ENCODE results near the gene HELZ2. TPM values are rescaled to one million over a fixed set of nuclear protein-coding genes. Genes with fewer than 3 reads are reported as not detected.
"Not testable (repeated sequence)": the region's sequence is repeated elsewhere in the genome, so short reads cannot be mapped to it uniquely, and the experiment has no call there.

HELZ2 gene
- polyA plus RNA-seq, 4 donors: 10.8 to 17.0 (median 13.8) TPM

DNA sequence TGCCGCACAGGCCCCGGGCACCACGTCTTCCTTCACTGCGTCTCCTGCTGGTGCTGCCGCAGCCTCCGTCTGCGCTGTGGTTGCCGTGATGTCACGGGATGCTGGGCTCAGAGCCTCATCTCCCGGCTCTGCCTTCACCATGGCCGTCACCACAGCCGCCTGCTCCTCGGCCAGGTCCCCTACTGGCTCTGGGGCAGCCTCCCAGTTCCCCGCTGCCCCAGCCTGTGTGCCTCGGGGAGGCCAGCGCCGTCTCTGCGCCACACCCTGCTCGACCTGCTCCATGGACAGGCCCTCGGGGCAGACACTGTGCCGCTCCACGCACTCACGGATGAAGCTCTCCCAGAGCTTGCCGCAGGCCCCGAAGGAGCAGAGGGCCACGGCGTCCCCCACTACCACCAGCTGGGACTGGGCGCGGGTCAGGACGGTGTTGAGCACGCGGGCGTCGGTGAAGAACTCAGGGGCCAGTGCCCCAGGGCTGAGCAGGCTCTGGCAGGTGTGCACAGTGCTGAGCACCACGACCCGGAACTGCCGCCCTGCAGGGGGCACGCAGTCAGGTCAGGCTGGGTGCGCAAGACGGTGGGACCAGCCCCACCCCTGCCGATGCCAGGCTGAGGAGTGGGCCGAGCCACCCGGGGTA is 8.2 kb downstream of the HELZ2 start:
- DNase-seq (ENCODE audit: low read depth in 4 of 4, low spot score in 2 of 4): no peak

DNA sequence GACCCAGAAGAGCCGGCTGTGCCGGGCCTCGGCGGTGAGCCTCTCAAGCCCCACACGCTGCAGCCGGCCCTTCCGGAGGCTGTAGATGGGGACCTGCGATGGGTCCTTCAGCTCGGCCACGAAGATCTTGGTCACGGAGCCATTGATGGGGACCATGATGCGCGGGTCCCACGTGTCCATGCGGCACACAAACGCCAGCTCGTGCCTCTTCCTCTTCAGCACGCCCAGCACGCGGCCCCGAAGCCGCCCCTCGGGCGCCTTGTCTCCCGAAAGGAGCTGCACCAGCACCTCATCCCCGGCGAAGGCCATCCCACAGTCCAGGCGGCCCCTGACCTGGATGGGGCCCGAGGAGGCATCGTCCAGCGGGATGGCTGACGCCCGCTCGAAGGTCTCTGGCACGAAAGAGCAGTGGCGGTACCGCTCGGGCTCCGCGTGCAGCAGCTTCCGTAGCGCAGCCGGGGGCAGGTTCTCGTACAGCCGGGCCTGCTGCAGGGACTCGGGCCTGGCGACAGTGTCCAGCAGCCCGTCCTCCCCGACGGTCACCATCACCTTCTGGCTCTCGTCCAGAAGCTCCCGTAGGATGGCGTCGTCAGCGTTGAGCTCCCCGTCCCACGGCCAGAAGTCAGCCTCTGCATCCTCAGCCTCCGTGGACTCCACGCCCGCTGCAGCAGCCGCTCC is 8.9 kb downstream of the HELZ2 start:
- DNase-seq (ENCODE audit: low read depth in 4 of 4, low spot score in 2 of 4): no peak

DNA sequence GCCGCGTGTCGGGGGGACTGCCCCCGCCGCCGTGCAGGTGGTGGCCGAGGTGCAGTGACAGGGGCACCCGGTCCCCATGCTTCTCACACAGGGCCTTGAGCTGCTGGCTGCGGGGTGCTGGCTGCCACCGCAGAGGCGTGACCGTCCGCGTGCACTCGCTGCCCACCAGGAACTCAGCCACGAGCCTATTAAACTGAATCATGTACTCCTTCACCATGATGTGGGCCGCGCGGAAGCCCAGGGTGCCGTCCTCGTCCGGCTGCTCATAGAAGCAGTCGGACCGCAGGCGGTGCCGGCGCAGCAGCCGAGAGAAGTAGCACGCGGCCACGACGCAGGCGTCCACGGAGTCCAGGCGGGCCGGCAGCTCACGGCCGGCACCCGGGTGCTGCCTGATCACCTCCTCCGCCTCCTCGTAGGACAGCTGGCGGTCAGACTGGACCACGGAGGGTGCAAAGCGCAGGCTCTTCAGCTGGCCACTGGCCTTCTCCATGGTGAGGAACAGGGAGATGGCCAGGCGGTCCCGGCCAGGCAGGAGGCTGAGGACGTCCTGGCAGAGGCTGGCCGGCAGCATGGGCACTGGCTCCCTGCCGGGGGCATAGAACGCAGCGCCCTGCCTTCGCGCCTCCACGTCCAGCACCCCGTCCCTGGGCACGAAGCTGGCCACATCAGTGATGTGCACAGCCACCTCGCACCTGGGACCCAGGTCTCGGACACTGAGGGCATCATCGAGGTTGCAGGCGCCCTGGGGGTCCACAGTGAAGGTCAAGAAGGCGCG is 9.8 kb downstream of the HELZ2 start:
- no peak for DNase-seq (ENCODE audit: low read depth in 4 of 4, low spot score in 2 of 4)

DNA sequence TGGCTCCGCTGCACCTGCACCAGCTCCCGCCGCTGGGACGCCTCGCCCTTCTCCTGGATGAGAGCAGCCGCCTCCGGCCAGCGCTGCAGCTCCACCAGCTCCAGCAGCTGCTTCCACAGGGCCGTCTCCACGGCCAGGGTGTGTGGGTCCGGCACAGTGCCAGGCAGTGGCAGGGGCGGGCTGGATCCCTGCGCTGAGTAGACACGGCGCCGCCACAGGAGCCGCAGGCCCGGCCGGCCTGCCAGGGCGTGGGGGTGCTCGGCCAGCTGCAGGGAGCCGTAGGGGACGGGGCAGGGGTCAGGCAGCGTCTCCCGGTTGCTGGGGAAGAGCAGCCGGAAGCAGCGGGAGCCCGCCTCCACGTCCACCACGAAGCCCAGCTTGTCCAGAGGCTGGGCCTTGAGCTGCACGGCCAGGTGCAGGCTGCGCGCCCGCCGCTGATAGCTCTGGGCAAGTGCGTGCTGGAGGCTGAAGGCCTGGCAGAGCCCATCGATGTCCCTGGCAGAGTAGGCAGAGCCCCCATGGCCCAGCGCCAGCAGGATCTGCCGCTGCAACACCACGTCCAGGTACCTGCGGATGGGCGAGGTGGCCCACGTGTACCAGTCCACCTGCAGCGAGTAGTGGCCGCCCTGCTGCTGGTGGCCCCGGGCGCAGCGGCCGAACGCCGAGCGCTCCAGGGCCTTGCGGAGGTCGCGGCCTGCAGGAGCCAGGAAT is 10.7 kb downstream of the HELZ2 start:
- no peak for DNase-seq (ENCODE audit: low read depth in 4 of 4, low spot score in 2 of 4)

DNA sequence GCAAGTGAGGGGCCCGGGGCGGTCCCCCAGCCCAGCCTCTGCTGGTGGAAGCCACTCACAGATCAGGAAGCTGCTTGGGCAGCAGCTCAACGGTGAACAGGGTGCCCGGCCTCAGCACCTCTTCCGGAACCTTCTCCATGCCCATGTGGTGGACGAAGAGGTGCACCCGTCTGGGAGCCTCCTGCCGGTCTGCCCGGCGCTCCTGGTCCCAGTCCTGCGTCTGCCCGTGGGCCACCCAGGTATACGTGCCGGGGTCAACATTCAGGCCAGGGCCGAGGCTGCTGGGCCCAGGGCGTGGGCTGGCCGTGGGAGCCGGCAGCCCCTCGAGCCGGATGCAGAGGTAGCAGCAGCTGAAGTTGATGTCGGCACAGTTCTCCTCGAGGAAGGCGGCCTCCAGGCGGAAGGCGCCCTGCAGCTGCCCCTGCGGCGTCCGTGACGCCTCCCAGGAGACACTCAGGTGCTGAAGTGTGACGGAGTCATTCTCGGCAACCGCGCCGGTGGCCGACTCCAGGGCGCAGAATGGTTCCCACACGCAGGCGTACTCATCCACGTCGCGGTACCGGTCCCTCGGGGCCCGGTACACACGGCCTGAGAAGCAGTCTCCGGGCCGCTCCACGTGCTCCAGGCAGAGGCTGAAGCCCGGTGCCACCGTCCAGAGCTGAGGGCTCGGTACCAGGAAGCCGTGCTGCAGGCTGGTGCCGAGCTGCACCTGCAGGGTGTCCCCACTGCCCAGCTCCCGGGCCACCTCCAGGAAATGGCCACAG is 11.4 kb downstream of the HELZ2 start:
- DNase-seq (ENCODE audit: low read depth in 4 of 4, low spot score in 2 of 4): no peak

DNA sequence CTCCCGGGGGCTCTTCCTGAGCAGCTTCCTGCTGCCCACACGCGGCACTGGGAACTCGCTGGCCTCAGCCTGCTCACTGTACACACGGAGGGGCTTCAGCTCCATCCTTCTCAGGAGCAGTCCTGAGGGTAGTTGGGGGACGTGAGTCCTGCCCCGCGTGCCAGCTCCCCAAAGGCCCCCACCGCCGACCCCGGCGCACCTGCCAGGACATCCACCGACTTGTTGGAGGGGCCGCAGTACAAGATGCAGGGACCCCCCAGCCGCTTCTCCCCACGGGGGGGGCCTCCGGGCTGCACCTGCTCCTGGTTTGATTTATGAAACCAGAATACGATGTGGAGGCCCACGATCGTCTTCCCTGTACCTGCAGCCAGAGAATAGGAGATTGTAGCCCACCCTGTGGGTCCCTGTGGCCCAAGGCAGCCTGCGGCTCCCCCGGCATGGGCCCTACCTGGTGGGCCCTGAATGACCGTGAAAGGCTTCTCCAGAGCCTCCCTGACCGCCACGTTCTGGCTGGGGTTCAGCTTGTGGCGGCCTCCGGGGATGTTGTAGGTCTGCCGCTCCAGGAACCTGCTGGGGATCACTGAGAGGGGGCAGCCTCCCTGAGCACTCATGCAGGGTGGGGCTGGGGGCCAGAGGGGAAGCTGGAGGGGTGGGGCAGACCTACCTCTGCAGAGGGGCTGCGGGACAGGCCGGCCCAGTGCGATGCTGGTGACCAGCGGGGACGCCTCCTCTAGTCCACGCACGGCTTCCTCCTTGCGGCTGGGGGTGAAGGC is 12.2 kb downstream of the HELZ2 start:
- DNase-seq (ENCODE audit: low read depth in 4 of 4, low spot score in 2 of 4): no peak

DNA sequence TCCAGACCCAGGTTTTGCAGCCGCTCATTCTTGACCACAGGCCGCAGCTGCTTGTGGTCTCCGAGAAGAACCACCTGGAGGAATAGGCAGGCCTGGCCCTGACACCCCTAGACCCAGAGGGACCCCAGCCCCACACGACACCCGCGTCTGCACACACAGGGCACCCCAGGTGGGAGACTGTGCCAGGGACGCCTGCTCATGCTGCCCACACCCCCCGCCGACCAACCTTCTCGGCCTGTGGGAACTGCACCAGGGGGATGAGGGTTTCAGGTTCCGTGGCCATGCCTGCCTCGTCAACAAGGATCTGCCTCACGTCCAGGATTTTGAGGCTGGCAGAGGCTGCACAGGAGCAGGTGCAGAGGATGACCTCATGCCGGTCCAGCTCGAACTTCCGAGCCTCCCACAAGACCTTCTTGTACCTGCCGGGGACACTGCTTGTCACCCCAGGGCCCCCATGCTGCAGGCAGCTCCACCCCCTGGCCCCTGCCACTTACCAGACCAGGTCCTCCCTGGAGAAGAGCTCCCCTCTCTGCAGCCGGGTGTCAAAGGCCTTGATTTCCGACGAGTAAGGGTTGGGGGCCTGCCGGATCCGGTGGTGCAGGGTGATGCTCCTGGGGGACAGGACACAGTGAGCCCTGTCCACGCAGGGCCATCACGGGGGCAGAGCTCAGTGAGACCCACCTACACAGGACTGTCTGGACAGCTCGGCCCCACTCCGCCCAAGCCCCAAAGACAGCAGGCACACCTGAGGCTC is 13.0 kb downstream of the HELZ2 start:
- no peak for DNase-seq (ENCODE audit: low read depth in 4 of 4, low spot score in 2 of 4)

DNA sequence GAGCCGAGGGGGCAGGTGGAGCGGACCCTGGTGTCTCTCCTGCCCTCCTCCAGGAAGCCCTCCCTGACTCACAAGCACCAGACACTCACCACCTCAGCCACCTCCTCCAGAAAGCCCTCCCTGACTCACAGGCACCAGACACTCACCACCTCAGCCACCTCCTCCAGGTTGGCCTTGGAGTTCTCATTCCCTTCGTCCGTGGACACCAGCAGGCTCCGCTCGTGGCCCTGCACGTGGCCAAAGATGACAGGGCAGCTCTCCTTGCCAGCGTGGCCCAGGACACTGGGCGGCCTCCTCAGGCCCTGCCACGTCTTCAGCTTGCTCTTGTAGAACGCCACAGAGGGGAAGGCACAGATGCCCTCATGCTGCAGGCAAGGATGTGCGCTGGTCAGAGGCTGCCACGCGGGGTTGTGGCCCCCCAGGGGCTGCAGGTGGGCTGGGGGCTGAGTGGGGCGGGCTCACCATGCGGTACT is 13.7 kb downstream of the HELZ2 start:
- no peak for DNase-seq (ENCODE audit: low read depth in 4 of 4, low spot score in 2 of 4)

DNA sequence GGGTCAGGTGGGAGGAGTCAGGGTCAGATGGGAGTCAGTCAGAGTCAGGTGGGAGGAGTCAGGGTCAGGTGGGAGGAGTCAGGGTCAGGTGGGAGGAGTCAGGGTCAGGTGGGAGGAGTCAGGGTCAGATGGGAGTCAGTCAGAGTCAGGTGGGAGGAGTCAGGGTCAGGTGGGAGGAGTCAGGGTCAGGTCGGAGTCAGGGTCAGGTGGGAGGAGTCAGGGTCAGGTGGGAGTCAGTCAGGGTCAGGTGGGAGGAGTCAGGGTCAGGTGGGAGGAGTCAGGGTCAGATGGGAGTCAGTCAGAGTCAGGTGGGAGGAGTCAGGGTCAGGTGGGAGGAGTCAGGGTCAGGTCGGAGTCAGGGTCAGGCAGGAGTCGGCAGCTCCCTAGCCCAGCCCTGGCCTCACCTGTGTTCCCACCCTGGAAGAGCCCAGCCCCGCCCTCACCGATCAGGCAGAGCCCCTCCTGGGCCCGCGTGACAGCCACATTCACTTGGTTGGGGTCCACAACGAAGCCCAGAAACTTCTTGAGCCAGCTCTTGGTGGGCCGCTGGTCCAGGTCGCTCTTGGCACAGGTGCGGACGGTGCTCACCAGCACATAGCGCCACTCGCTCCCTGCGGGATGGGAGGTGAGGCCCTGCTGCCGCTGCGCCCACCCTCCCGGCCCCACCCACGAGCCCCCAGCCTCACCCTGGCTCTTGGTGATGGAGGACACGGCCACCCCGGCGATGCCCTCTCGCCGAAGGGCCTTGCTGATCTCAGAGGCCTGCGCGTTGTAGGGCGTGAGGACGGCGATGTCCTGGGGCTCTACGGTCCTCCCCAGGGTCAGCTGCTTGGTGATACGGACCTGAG is 14.3 kb downstream of the HELZ2 start:
- not testable (repeated sequence) for DNase-seq (ENCODE audit: low read depth in 4 of 4, low spot score in 2 of 4)

DNA sequence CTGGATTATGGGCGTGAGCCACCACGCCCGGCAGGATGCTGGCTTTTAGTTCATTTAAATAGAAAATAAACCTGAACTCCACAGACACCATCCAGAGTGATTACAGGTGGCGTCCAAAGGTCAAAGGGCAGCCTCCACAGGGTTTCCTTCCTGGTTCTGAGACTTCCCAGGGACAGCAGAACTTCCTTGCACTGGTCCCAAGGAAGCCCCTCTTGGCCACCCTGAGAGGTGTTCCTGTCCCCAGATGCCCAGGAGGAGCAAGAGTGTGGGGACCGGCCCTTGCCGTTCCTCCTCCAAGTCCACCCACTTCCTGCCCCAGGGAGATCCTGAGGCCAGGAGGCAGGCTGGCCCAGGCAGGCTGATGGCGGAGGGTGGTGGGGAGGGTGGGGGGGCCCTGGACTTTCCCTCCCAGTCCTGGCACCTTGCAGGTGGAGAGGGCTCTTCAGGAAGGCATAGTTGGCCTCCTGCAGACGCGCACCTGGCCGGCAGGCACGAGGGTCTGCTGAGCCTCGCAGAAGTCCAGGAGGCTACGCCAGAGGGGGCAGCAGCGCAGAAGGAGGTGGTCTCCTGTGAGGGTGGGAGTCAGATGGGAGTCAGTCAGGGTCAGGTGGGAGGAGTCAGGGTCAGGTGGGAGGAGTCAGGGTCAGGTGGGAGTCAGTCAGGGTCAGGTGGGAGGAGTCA is 15.1 kb downstream of the HELZ2 start:
- DNase-seq (ENCODE audit: low read depth in 4 of 4, low spot score in 2 of 4): no peak

DNA sequence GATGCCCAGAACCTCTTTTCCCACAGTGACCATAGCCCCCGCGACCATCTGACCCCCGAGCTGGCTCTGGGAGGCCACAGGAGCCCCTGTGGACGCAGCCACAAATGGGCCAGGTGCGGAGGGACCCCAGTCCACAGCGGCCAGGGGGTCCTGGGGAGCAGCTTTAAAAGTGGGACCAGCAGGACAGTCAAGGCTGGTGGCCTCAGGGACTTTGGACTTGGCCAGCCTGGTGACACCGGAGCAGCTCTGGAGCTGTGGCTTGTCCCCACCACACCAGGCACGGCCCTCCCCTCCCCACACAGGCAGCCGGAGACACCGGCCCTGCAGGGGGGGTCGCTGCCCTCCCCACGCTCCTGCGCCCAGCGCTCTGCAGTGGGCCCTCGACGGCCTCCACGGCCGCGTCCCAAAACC is 16.6 kb downstream of the HELZ2 start:
- DNase-seq (ENCODE audit: low read depth in 4 of 4, low spot score in 2 of 4): no peak

DNA sequence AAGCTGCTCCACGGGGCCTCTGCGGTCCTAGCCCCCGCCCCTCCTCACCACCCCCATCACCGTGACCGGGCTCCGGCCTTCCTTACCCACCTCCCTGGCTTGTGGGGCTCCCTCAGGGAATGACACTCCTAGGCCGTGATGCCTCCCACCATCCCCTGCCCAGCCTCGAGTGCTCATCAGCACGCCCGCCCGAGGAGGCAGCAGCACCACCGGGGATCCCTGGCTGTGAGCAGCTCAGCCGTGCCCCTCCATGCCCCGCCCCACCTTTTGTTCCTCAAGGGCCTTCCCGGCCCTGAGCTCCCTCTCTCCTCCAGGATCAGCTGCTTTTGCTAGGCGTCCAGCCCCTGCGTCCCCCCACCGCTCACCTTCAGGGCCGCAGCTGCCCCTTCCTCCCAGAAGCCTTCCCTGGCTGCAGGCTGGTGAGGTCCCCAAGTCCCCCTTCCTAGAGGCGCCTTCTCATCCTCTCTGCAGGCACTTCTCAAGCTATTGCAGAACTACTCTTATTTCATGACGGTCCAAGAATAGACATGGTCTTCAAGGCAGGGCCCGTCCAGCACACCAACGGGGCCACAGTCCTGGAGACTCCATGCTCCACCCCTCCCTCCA is 17.1 kb downstream of the HELZ2 start:
- DNase-seq (ENCODE audit: low read depth in 4 of 4, low spot score in 2 of 4): no peak

DNA sequence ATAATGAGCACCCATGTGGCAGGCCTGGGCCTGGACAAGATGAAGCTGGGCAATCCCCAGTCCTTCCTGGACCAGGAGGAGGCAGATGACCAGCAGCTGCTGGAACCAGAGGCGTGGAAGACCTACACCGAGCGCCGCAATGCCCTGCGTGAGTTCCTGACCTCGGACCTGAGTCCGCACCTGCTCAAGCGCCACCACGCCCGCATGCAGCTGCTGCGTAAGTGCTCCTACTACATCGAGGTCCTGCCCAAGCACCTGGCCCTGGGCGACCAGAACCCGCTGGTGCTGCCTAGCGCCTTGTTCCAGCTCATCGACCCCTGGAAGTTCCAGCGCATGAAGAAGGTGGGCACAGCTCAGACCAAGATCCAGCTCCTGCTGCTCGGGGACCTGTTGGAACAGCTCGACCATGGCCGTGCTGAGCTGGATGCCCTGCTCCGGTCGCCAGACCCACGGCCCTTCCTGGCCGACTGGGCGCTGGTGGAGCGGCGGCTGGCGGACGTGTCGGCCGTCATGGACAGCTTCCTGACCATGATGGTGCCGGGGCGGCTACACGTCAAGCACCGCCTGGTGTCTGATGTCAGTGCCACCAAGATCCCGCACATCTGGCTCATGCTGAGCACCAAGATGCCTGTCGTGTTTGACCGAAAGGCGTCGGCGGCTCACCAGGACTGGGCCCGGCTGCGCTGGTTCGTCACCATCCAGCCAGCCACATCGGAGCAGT is 18.2 kb downstream of the HELZ2 start:
- DNase-seq (ENCODE audit: low read depth in 4 of 4, low spot score in 2 of 4): no peak

DNA sequence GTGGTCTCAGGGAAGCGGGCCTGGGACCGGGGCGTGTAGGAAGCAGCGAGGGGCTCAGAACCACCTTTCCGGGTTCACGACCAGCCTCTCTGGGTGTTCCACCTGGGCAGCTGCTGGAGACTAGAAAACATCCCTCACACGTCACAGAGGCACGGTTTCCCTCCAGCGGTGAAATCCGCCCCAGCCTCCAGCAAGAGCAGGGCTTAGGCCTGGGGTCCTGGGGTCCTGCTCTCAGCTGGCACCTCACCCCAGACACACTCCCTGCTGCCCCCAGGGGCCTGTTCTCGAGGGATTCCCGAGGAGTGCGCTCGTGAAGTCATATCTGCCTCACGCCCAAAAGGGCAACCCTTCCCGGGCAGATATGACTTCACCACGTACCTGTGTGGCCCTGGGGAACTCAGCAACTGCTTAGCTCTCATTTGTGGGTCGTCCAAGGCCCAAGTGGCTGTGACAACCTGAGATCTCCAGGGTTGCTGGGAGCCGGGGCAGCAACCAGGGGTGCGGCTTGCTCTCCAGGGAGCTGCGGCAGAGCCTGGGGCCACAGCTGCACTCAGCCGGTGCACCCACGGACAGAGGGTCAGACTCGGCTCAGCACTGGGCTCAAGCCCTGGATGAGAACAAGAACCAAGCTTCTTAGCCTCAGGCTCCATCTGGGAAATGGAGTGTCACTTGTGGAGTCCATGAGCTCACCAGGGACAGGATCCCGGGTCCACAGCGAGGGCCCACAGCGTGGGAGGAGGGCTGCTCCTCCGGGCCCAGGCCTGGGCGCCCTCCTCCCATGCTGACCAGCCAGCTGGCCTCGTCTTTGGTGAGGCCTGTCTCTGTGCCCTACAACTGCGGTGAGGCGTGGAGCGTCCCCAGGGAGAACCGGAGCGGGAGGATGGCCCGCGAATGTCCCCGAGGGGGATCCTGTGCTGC is 19.4 kb downstream of the HELZ2 start:
- no peak for DNase-seq (ENCODE audit: low read depth in 4 of 4, low spot score in 2 of 4)

DNA sequence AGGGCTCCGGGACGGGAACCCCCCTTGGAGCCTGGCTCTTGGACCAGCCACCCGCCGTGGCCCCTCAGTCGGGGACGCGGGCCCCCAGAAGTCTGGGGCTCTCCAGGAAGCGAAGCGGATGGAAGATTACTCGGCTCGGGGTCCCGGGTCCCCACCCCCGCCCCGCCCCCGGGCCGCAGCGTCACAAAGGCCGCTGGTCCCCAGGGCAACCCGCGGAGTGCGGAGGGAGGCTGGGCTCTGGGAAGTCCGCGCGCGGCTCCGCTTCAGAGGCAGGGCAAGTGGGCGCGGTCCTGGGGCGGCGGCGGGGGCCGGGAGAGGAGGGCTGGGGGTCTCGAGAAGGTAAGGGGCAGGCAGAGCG is 20.1 kb downstream of the HELZ2 start, which contains the start of gene FNDC11:
Gene FNDC11 (plus strand): TSS at position 227 of the 358 bp plus-strand sequence. CDS start 1,505 bp downstream, outside the sequence.
- DNase-seq (ENCODE audit: low read depth in 4 of 4, low spot score in 2 of 4): peak in 1 of 4 donors; percentile 44
